ENCODE measurements around the gene SERPINA1.

DNA sequence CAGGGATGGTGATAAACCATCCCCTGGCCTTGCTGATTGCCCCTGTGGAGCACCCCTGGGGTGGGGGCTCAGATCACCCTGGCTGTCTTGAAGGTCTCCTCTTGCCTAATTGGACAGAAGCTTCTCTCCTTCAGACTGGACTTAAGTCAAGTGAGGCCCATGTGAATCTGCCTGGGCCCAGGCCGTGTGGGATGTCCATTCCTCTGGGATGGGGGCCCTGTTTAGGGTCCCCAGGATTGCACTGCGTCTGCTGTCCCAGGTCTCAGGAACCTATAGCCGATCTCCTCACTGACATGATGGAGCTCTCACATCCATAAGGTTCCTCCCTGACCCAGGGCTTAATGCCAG is 20.2 kb downstream of the SERPINA1 start:
- TF ChIP-seq POLR2A (IDR thresholded peaks at IDR 0.05; ENCODE audit: low read depth, low read length) (no peak), POLR2AphosphoS5 (IDR thresholded peaks at IDR 0.05; ENCODE audit: low read depth, low read length) (no peak)
